Measurements from ENCODE around the gene SYNGR3.

DNA sequence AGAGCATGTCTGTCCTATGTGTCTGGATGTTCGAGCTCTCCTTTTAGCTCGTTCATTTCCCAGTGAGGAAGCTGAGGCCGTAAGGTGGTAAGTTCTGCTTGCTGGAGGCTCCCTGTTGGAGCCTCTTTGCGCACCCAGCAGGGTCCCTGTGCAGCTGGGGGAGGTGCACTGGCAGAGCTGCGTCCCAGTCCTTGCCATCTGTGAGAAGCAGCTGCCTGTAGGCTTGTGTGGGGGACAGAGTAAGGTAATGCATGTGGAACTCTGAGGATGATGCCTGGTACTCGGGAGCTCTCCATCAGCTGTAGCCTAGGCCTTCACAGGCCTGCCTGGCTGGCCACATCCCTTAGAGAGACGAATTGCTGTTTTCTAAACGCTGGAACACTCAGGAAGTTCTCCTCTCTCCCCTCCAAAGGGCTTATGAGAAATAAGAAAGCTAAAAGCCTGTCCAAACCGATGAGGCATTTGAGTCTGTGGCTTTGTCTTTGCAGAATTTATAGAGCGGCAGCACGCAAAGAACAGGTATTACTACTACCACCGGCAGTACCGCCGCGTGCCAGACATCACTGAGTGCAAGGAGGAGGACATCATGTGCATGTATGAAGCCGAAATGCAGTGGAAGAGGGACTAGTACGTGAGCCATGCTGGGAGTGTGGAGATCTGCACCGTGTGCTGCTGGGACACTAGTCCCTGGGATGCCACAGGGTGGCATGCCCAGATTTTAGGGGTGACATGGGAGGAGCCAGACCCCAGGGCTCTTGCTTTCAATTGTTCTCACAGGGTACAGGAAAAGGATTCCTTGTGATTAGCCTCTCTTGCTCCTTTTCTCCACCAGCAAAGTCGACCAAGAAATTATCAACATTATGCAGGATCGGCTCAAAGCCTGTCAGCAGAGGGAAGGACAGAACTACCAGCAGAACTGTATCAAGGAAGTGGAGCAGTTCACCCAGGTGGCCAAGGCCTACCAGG is 28.8 kb upstream of the SYNGR3 start:
- peak; percentile 84 for TF ChIP-seq POLR2AphosphoS5 (IDR thresholded peaks at IDR 0.05; ENCODE audit: low read depth, low read length)
- 0 out of 2 replicates have a peak, but pooled peaks have one; percentile 40 for TF ChIP-seq TAF1 (IDR thresholded peaks at IDR 0.05; ENCODE audit: borderline replicate concordance, insufficient read depth, low read length)
- peak; percentile 92; the same call in 1 of the 2 replicates for TF ChIP-seq SIN3A (IDR thresholded peaks at IDR 0.05; ENCODE audit: borderline replicate concordance, insufficient read depth, low read length)
- TF ChIP-seq, protein P1, sequence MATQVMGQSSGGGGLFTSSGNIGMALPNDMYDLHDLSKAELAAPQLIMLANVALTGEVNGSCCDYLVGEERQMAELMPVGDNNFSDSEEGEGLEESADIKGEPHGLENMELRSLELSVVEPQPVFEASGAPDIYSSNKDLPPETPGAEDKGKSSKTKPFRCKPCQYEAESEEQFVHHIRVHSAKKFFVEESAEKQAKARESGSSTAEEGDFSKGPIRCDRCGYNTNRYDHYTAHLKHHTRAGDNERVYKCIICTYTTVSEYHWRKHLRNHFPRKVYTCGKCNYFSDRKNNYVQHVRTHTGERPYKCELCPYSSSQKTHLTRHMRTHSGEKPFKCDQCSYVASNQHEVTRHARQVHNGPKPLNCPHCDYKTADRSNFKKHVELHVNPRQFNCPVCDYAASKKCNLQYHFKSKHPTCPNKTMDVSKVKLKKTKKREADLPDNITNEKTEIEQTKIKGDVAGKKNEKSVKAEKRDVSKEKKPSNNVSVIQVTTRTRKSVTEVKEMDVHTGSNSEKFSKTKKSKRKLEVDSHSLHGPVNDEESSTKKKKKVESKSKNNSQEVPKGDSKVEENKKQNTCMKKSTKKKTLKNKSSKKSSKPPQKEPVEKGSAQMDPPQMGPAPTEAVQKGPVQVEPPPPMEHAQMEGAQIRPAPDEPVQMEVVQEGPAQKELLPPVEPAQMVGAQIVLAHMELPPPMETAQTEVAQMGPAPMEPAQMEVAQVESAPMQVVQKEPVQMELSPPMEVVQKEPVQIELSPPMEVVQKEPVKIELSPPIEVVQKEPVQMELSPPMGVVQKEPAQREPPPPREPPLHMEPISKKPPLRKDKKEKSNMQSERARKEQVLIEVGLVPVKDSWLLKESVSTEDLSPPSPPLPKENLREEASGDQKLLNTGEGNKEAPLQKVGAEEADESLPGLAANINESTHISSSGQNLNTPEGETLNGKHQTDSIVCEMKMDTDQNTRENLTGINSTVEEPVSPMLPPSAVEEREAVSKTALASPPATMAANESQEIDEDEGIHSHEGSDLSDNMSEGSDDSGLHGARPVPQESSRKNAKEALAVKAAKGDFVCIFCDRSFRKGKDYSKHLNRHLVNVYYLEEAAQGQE (IDR thresholded peaks at IDR 0.05; ENCODE audit: insufficient read depth in 1 of 2, low read depth in 2 of 2, low read length in 2 of 2) = 0 out of 4 replicates have a peak, but pooled peaks of 1 of the 2 experiments have one; percentile 12
- TF ChIP-seq FOXP2 (optimal IDR thresholded peaks at IDR 0.05; ENCODE audit: borderline replicate concordance, extremely low read depth, extremely low read length, insufficient read depth) = no peak

Data from PFSK-1 (cell line).